Measurements from ENCODE around the gene SEMA6C.

DNA sequence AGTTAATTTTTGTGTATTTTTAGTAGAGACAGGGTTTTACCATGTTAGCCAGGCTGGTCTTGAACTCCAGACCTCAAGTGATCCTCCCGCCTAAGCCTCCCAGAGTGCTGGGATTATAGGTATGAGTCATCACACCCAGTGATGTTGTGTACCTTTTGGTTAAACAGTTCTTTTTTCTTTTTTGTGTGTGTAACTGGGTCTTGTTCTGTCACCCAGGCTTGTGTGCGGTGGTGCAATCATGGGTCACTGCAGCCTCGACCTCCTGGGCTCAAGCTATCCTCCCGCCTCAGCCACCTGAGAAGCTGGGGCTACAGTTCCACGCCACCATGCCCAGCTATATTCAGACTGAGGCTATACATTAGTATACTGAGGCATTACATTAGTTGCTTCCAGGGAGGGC is 38.1 kb downstream of the SEMA6C start:
- TF ChIP-seq, protein P1, sequence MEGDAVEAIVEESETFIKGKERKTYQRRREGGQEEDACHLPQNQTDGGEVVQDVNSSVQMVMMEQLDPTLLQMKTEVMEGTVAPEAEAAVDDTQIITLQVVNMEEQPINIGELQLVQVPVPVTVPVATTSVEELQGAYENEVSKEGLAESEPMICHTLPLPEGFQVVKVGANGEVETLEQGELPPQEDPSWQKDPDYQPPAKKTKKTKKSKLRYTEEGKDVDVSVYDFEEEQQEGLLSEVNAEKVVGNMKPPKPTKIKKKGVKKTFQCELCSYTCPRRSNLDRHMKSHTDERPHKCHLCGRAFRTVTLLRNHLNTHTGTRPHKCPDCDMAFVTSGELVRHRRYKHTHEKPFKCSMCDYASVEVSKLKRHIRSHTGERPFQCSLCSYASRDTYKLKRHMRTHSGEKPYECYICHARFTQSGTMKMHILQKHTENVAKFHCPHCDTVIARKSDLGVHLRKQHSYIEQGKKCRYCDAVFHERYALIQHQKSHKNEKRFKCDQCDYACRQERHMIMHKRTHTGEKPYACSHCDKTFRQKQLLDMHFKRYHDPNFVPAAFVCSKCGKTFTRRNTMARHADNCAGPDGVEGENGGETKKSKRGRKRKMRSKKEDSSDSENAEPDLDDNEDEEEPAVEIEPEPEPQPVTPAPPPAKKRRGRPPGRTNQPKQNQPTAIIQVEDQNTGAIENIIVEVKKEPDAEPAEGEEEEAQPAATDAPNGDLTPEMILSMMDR (IDR thresholded peaks at IDR 0.05; ENCODE audit: low read depth, low read length) = no peak
- no peak for TF ChIP-seq EZH2phosphoT487 (IDR thresholded peaks at IDR 0.05; ENCODE audit: low read depth)

Measured in OCI-LY3 (cell line).